Neural cell (in vitro differentiated cells): Measurements from ENCODE around the gene DHRS7. TPM values are rescaled to one million over a fixed set of nuclear protein-coding genes. Genes with fewer than 3 reads are reported as not detected.

Experiments used
- H2AFZ ChIP-seq: fragments of 200-600, 300-800 bp; sonication (generic), shearing (Covaris generic); 2 replicates; pipeline ENCODE4 v1.6.0; 2014; ENCODE audit warnings: low read depth, mild to moderate bottlenecking, antibody characterized with exemption, low read length, moderate library complexity
- H3F3A ChIP-seq: fragments of 200-600 bp; shearing (Covaris generic); 2 replicates; pipeline ENCODE4 v1.6.1; 2016; ENCODE audit warnings: mild to moderate bottlenecking, moderate library complexity, mixed read lengths, antibody characterized with exemption, low read length; ENCODE audit not compliant: insufficient read depth, poor library complexity, severe bottlenecking
- H3K27ac ChIP-seq: fragments of 200-600, 300-800 bp; sonication (generic), shearing (Covaris generic); 2 replicates; pipeline ENCODE4 v1.5.1; 2014; ENCODE audit warnings: mild to moderate bottlenecking, low read length, moderate library complexity
- H3K27me3 ChIP-seq: fragments of 300-800, 200-600 bp; sonication (generic), shearing (Covaris generic); 2 replicates; pipeline ENCODE4 v1.6.0; 2014; ENCODE audit warnings: mild to moderate bottlenecking, low read depth, low read length, moderate library complexity; ENCODE audit not compliant: insufficient read depth
- H3K36me3 ChIP-seq: fragments of 300-800, 200-600 bp; sonication (generic), shearing (Covaris generic); 2 replicates; pipeline ENCODE4 v1.5.1; 2014; ENCODE audit warnings: mild to moderate bottlenecking, antibody characterized with exemption, low read length, moderate library complexity; ENCODE audit not compliant: insufficient read depth
- H3K4me2 ChIP-seq: fragments of 300-800, 200-600 bp; sonication (generic), shearing (Covaris generic); 2 replicates; pipeline ENCODE4 v1.6.0; 2014; ENCODE audit warnings: mild to moderate bottlenecking, low read length
- H3K4me3 ChIP-seq: fragments of 300-800, 200-600 bp; sonication (generic), shearing (Covaris generic); 2 replicates; pipeline ENCODE4 v1.5.1; 2014; ENCODE audit warnings: mild to moderate bottlenecking, low read length, moderate library complexity
- H3K79me2 ChIP-seq: fragments of 200-600 bp; shearing (Covaris generic); replicated peaks from 2 replicates; pipeline ENCODE4 v1.6.0; 2014; ENCODE audit warnings: mild to moderate bottlenecking, low read length, moderate library complexity; ENCODE audit not compliant: insufficient read depth
- H3K9ac ChIP-seq: fragments of 300-800, 200-600 bp; sonication (generic), shearing (Covaris generic); 2 replicates; pipeline ENCODE4 v1.6.1; 2016; ENCODE audit warnings: mild to moderate bottlenecking, low read length, mixed read lengths
- H3K9me2 ChIP-seq: fragments of 200-600 bp; shearing (Covaris generic); 2 replicates; pipeline ENCODE4 v1.6.1; 2016; ENCODE audit warnings: mild to moderate bottlenecking, low read length, mixed read lengths; ENCODE audit not compliant: insufficient read depth
- H3K9me3 ChIP-seq: fragments of 200-600, 300-800 bp; sonication (generic), shearing (Covaris generic); 2 replicates; pipeline ENCODE4 v1.6.1; 2016; ENCODE audit warnings: mild to moderate bottlenecking, mixed run types, low read length, moderate library complexity, mixed read lengths
- H4K20me1 ChIP-seq: fragments of 200-600 bp; shearing (Covaris generic); 2 replicates; pipeline ENCODE4 v1.6.1; 2016; ENCODE audit warnings: mild to moderate bottlenecking, mixed run types; ENCODE audit not compliant: insufficient read depth
- CTCF ChIP-seq: fragments of 450-650 bp; IDR thresholded peaks from 2 replicates; pipeline ENCODE4 v1.5.1; 2014; ENCODE audit warnings: antibody characterized with exemption, mild to moderate bottlenecking, moderate library complexity; ENCODE audit not compliant: poor library complexity, severe bottlenecking
- EP300 ChIP-seq: fragments of 450-650 bp; conservative IDR thresholded peaks from 2 replicates; pipeline ENCODE4 v1.6.1; 2014; ENCODE audit warnings: antibody characterized with exemption, mild to moderate bottlenecking, moderate library complexity; ENCODE audit not compliant: poor library complexity, severe bottlenecking
- EZH2 ChIP-seq: fragments of 200-600, 300-800 bp; shearing (Covaris generic), sonication (generic); IDR thresholded peaks from 2 replicates; pipeline ENCODE4 v1.6.1; 2014; ENCODE audit warnings: antibody characterized with exemption, low read length, borderline replicate concordance, mild to moderate bottlenecking; ENCODE audit not compliant: insufficient read depth, poor library complexity, severe bottlenecking
- MXI1 ChIP-seq: fragments of 450-650 bp; conservative IDR thresholded peaks from 2 replicates; pipeline ENCODE4 v1.6.1; 2014; ENCODE audit warnings: antibody characterized with exemption, mild to moderate bottlenecking; ENCODE audit not compliant: poor library complexity, severe bottlenecking
- POLR2AphosphoS5 ChIP-seq: IDR thresholded peaks from 2 replicates; pipeline ENCODE4 v1.6.1; 2012
- RAD21 ChIP-seq: fragments of 450-650 bp; conservative IDR thresholded peaks from 2 replicates; pipeline ENCODE4 v1.6.1; 2014; ENCODE audit warnings: antibody characterized with exemption, mild to moderate bottlenecking, moderate library complexity
- SMC3 ChIP-seq: fragments of 450-650 bp; conservative IDR thresholded peaks from 2 replicates; pipeline ENCODE4 v1.6.1; 2014; ENCODE audit warnings: antibody characterized with exemption, mild to moderate bottlenecking, moderate library complexity; ENCODE audit not compliant: poor library complexity
- TAF1 ChIP-seq: IDR thresholded peaks from 2 replicates; pipeline ENCODE4 v1.6.1; 2012; ENCODE audit warnings: low read depth
- polyA plus RNA-seq: library from polyadenylated mRNA; depleted of rRNA; stranded (reverse); fragments of >200 nt; gene quantifications from 2 replicates; pipeline ENCODE4 v1.2.3, GENCODE V29; 2014

DHRS7 gene
- polyA plus RNA-seq, 1 donor from 2014 or later: 89.6 TPM

GRCh38 chr14:60188115-60188514 is 22.9 kb upstream of the DHRS7 start:
- Histone ChIP-seq H3K4me2 (no peak overlapping the region), H4K20me1 (no peaks in the 10 kb centered on the region), H3K36me3 (no peaks in the 10 kb centered on the region), H3K9ac (no peak overlapping the region), H2AFZ (no peak overlapping the region), H3K9me2 (no peaks in the 10 kb centered on the region), H3K79me2 (no peaks in the 10 kb centered on the region), H3K4me3 (no peak overlapping the region), H3F3A (peaks cover 6% of the 10 kb centered on the region), H3K27me3 (no peaks in the 10 kb centered on the region), H3K9me3 (no peaks in the 10 kb centered on the region), H3K27ac (no peak overlapping the region)
- TF ChIP-seq SMC3 (peak; percentile 55), CTCF (peak; percentile 48), POLR2AphosphoS5 (no peak), MXI1 (no peak), RAD21 (peak; percentile 50), EZH2 (no peak), TAF1 (no peak)

- Histone ChIP-seq H3K4me2 (no peak overlapping the region), H3K9me2 (no peaks in the 10 kb centered on the region), H3K79me2 (no peaks in the 10 kb centered on the region), H3K4me3 (no peak overlapping the region), H3K9me3 (no peaks in the 10 kb centered on the region), H4K20me1 (no peaks in the 10 kb centered on the region), H3K36me3 (no peaks in the 10 kb centered on the region), H3K27ac (no peak overlapping the region), H3F3A (peaks cover 4% of the 10 kb centered on the region), H3K9ac (no peak overlapping the region), H2AFZ (no peak overlapping the region), H3K27me3 (no peaks in the 10 kb centered on the region)
- TF ChIP-seq RAD21 (no peak), CTCF (no peak), EP300 (no peak), EZH2 (no peak)
Measured at GRCh38 chr14:60184905-60185555, 19.8 kb upstream of the DHRS7 start.
